T-helper 1 cell treated with Interleukin-12 subunit alpha and Interleukin-12 subunit beta and Interleukin-4 antibody, amounts not matched to agents 30 μg/mL and 1 μg/mL, for 36 hours (primary cell): Measurements from ENCODE around the gene SCN2B.
A peak's percentile ranks its signal among the peaks of the same experiment; 100 is the strongest.

Experiments used
- H3K27ac Mint-ChIP-seq: one replicate; pipeline ENCODE4 v1.8.0; 2021; ENCODE audit warnings: mild to moderate bottlenecking, mixed read lengths
- H3K27me3 Mint-ChIP-seq: one replicate; pipeline ENCODE4 v1.8.0; 2021; ENCODE audit warnings: low read depth, mixed read lengths
- H3K36me3 Mint-ChIP-seq: one replicate; pipeline ENCODE4 v1.8.0; 2021; ENCODE audit warnings: low read depth, mixed read lengths
- H3K4me1 Mint-ChIP-seq: one replicate; pipeline ENCODE4 v1.8.0; 2021; ENCODE audit warnings: low read depth, mixed read lengths
- H3K4me3 Mint-ChIP-seq: one replicate; pipeline ENCODE4 v1.8.0; 2021; ENCODE audit warnings: mild to moderate bottlenecking, moderate library complexity, mixed read lengths
- H3K9me3 Mint-ChIP-seq: one replicate; pipeline ENCODE4 v1.8.0; 2021; ENCODE audit warnings: mixed read lengths

Gene SCN2B

GRCh38 chr11:118145285-118146227, 30.9 kb downstream of the SCN2B start:
- peak overlapping the region; percentile 85 for H3K4me3 Mint-ChIP-seq
- H3K9me3 Mint-ChIP-seq = no peaks in the 10 kb centered on the region
- H3K36me3 Mint-ChIP-seq = no peaks in the 10 kb centered on the region
- H3K4me1 Mint-ChIP-seq = peaks cover 12% of the 10 kb centered on the region
- no peak overlapping the region for H3K27ac Mint-ChIP-seq
- peaks cover 67% of the 10 kb centered on the region for H3K27me3 Mint-ChIP-seq

GRCh38 chr11:118144301-118145268, 31.9 kb downstream of the SCN2B start:
- Mint-ChIP-seq H3K36me3 (no peaks in the 10 kb centered on the region), H3K4me3 (peak overlapping the region; percentile 85), H3K9me3 (no peaks in the 10 kb centered on the region), H3K27ac (no peak overlapping the region), H3K4me1 (peaks cover 12% of the 10 kb centered on the region), H3K27me3 (peaks cover 65% of the 10 kb centered on the region)

- Mint-ChIP-seq H3K27me3 (peaks cover 69% of the 10 kb centered on the region), H3K4me1 (peaks cover 12% of the 10 kb centered on the region), H3K4me3 (no peak overlapping the region), H3K9me3 (no peaks in the 10 kb centered on the region), H3K27ac (no peak overlapping the region), H3K36me3 (no peaks in the 10 kb centered on the region)
Measured at GRCh38 chr11:118143661-118144185, 32.7 kb downstream of the SCN2B start.

- Mint-ChIP-seq H3K4me3 (peak overlapping the region; percentile 30), H3K27me3 (peaks cover 74% of the 10 kb centered on the region), H3K9me3 (no peaks in the 10 kb centered on the region), H3K36me3 (no peaks in the 10 kb centered on the region), H3K4me1 (peaks cover 12% of the 10 kb centered on the region), H3K27ac (no peak overlapping the region)
Measured at GRCh38 chr11:118142809-118143208, 33.6 kb downstream of the SCN2B start.

- no peak overlapping the region for H3K4me3 Mint-ChIP-seq
- H3K27me3 Mint-ChIP-seq = peaks cover 72% of the 10 kb centered on the region
- H3K36me3 Mint-ChIP-seq = no peaks in the 10 kb centered on the region
- peaks cover 12% of the 10 kb centered on the region for H3K4me1 Mint-ChIP-seq
- no peak overlapping the region for H3K27ac Mint-ChIP-seq
- H3K9me3 Mint-ChIP-seq = no peaks in the 10 kb centered on the region
Measured at GRCh38 chr11:118142081-118142480, 34.4 kb downstream of the SCN2B start.

- no peak overlapping the region for H3K4me3 Mint-ChIP-seq
- no peaks in the 10 kb centered on the region for H3K36me3 Mint-ChIP-seq
- peaks cover 62% of the 10 kb centered on the region for H3K27me3 Mint-ChIP-seq
- no peak overlapping the region for H3K27ac Mint-ChIP-seq
- H3K9me3 Mint-ChIP-seq = no peaks in the 10 kb centered on the region
- H3K4me1 Mint-ChIP-seq = peaks cover 7% of the 10 kb centered on the region
Measured at GRCh38 chr11:118139578-118139977, 36.9 kb downstream of the SCN2B start.

- Mint-ChIP-seq H3K9me3 (no peaks in the 10 kb centered on the region), H3K4me3 (no peak overlapping the region)
Measured at GRCh38 chr11:118138839-118139420, 37.5 kb downstream of the SCN2B start.

GRCh38 chr11:118136801-118137200, 39.6 kb downstream of the SCN2B start:
- Mint-ChIP-seq H3K27ac (no peak overlapping the region), H3K9me3 (no peaks in the 10 kb centered on the region), H3K4me3 (no peak overlapping the region), H3K36me3 (no peaks in the 10 kb centered on the region), H3K4me1 (no peaks in the 10 kb centered on the region), H3K27me3 (peaks cover 40% of the 10 kb centered on the region)

More at GRCh38 chr11:118138839-118139420, 37.5 kb downstream of the SCN2B start:
- Mint-ChIP-seq H3K36me3 (no peaks in the 10 kb centered on the region), H3K27me3 (peaks cover 57% of the 10 kb centered on the region), H3K27ac (no peak overlapping the region), H3K4me1 (peaks cover 7% of the 10 kb centered on the region)

GRCh38 chr11:118136341-118136740, 40.1 kb downstream of the SCN2B start:
- H3K4me1 Mint-ChIP-seq = no peaks in the 10 kb centered on the region
- peaks cover 40% of the 10 kb centered on the region for H3K27me3 Mint-ChIP-seq
- no peaks in the 10 kb centered on the region for H3K36me3 Mint-ChIP-seq
- no peaks in the 10 kb centered on the region for H3K9me3 Mint-ChIP-seq
- H3K27ac Mint-ChIP-seq = no peak overlapping the region
- H3K4me3 Mint-ChIP-seq = no peak overlapping the region

- Mint-ChIP-seq H3K4me1 (no peaks in the 10 kb centered on the region), H3K9me3 (no peaks in the 10 kb centered on the region), H3K27me3 (peaks cover 43% of the 10 kb centered on the region), H3K27ac (no peak overlapping the region), H3K36me3 (no peaks in the 10 kb centered on the region), H3K4me3 (no peak overlapping the region)
Measured at GRCh38 chr11:118135796-118136165, 40.7 kb downstream of the SCN2B start.

GRCh38 chr11:118135051-118135795, 41.2 kb downstream of the SCN2B start:
- H3K27me3 Mint-ChIP-seq = peaks cover 40% of the 10 kb centered on the region
- H3K9me3 Mint-ChIP-seq = no peaks in the 10 kb centered on the region
- H3K4me3 Mint-ChIP-seq = no peak overlapping the region
- H3K36me3 Mint-ChIP-seq = no peaks in the 10 kb centered on the region
- no peak overlapping the region for H3K27ac Mint-ChIP-seq
- H3K4me1 Mint-ChIP-seq = no peaks in the 10 kb centered on the region

- H3K4me1 Mint-ChIP-seq = no peaks in the 10 kb centered on the region
- H3K27me3 Mint-ChIP-seq = peaks cover 29% of the 10 kb centered on the region
- no peaks in the 10 kb centered on the region for H3K36me3 Mint-ChIP-seq
- no peak overlapping the region for H3K27ac Mint-ChIP-seq
- H3K9me3 Mint-ChIP-seq = no peaks in the 10 kb centered on the region
- H3K4me3 Mint-ChIP-seq = no peak overlapping the region
Measured at GRCh38 chr11:118133816-118134215, 42.6 kb downstream of the SCN2B start.

- H3K4me1 Mint-ChIP-seq = no peaks in the 10 kb centered on the region
- no peak overlapping the region for H3K4me3 Mint-ChIP-seq
- no peaks in the 10 kb centered on the region for H3K36me3 Mint-ChIP-seq
- no peaks in the 10 kb centered on the region for H3K9me3 Mint-ChIP-seq
- H3K27ac Mint-ChIP-seq = no peak overlapping the region
- peaks cover 26% of the 10 kb centered on the region for H3K27me3 Mint-ChIP-seq
Measured at GRCh38 chr11:118132385-118133151, 43.9 kb downstream of the SCN2B start.
